GM21381 (cell line): Measurements from ENCODE around the gene SNAI3.

Experiments
- ATAC-seq: cut with Tn5 transposase; IDR thresholded peaks from one replicate; pipeline ENCODE4 v1.9.1; 2021; ENCODE audit warnings: mild to moderate bottlenecking, moderate library complexity; ENCODE audit not compliant: unreplicated experiment

SNAI3 gene

GRCh38 chr16:88636488-88637265, 49.6 kb downstream of the SNAI3 start:
- ATAC-seq: no peak

- no peak for ATAC-seq
These were observed 50.5 kb downstream of the SNAI3 start for GRCh38 chr16:88635671-88636319.

- no peak for ATAC-seq
These were observed 51.2 kb downstream of the SNAI3 start for GRCh38 chr16:88634994-88635670.

- peak; percentile 48 for ATAC-seq
These were observed 51.9 kb downstream of the SNAI3 start for GRCh38 chr16:88634141-88634993.

GRCh38 chr16:88633684-88634140, 52.6 kb downstream of the SNAI3 start:
- peak; percentile 34 for ATAC-seq

- no peak for ATAC-seq
These were observed 53.7 kb downstream of the SNAI3 start for GRCh38 chr16:88632587-88632930.

- ATAC-seq: no peak
These were observed 54.3 kb downstream of the SNAI3 start for GRCh38 chr16:88631920-88632586.

GRCh38 chr16:88631384-88631783, 54.9 kb downstream of the SNAI3 start:
- ATAC-seq: no peak

- no peak for ATAC-seq
These were observed 55.4 kb downstream of the SNAI3 start for GRCh38 chr16:88630941-88631340.

- no peak for ATAC-seq
These were observed 55.9 kb downstream of the SNAI3 start for GRCh38 chr16:88630433-88630832.

GRCh38 chr16:88629835-88630234, 56.5 kb downstream of the SNAI3 start:
- no peak for ATAC-seq

- ATAC-seq: no peak
These were observed 57.8 kb downstream of the SNAI3 start for GRCh38 chr16:88628512-88628974.
